ENCODE data around the gene SMAP2.
"Not testable (repeated sequence)": the region's sequence is repeated elsewhere in the genome, so short reads cannot be mapped to it uniquely, and the experiment has no call there.

DNA sequence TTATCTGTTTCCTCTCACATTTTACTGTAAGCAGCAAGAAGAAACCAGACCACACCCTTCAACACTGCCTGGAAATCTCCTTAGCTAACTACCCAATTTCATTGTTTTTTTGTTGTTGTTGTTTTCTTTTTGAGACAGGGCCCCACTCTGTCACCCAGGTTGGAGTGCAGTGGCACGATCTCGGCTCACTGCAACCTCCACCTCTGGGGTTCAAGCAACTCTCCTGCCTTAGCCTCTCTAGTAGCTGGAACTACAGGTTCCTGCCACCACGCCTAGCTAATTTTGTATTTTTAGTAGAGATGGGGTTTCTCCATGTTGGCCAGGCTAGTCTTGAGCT is 31.2 kb upstream of the SMAP2 start:
- TF ChIP-seq EZH2 (IDR thresholded peaks at IDR 0.05; ENCODE audit: low read length, missing control alignments) = not testable (repeated sequence)
- TF ChIP-seq, protein P1, sequence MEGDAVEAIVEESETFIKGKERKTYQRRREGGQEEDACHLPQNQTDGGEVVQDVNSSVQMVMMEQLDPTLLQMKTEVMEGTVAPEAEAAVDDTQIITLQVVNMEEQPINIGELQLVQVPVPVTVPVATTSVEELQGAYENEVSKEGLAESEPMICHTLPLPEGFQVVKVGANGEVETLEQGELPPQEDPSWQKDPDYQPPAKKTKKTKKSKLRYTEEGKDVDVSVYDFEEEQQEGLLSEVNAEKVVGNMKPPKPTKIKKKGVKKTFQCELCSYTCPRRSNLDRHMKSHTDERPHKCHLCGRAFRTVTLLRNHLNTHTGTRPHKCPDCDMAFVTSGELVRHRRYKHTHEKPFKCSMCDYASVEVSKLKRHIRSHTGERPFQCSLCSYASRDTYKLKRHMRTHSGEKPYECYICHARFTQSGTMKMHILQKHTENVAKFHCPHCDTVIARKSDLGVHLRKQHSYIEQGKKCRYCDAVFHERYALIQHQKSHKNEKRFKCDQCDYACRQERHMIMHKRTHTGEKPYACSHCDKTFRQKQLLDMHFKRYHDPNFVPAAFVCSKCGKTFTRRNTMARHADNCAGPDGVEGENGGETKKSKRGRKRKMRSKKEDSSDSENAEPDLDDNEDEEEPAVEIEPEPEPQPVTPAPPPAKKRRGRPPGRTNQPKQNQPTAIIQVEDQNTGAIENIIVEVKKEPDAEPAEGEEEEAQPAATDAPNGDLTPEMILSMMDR (conservative IDR thresholded peaks at IDR 0.05 in 1 of 2, IDR thresholded peaks at IDR 0.05 in 1 of 2; ENCODE audit: low read depth in 1 of 2, low read length in 2 of 2) = not testable (repeated sequence)

Data from fibroblast of lung (primary cell).